Endodermal cell (in vitro differentiated cells): ENCODE measurements around the gene SIM1. TPM values are rescaled to one million over a fixed set of nuclear protein-coding genes. Genes with fewer than 3 reads are reported as not detected.

ENCODE experiments used
- DNase-seq: peaks from one replicate; pipeline ENCODE4 v3.0.0-alpha.2; 2017
- H3K27ac ChIP-seq: 2 replicates; pipeline ENCODE4 v1.5.1; 2013; ENCODE audit warnings: mild to moderate bottlenecking, low read depth, low read length, moderate library complexity
- H3K27me3 ChIP-seq: 2 replicates; pipeline ENCODE4 v1.6.1; 2013; ENCODE audit warnings: mild to moderate bottlenecking, low read length, moderate library complexity; ENCODE audit not compliant: insufficient read depth, control insufficient read depth, poor library complexity, severe bottlenecking
- H3K36me3 ChIP-seq: 2 replicates; pipeline ENCODE4 v1.7.0; 2013; ENCODE audit warnings: mild to moderate bottlenecking, low read length, moderate library complexity; ENCODE audit not compliant: control insufficient read depth, insufficient read depth
- H3K4me1 ChIP-seq: one replicate; pipeline ENCODE4 v1.7.0; 2013; ENCODE audit warnings: low read length; ENCODE audit not compliant: control insufficient read depth, insufficient read depth
- H3K4me3 ChIP-seq: 2 replicates; pipeline ENCODE4 v1.5.1; 2013; ENCODE audit warnings: mild to moderate bottlenecking, low read length, moderate library complexity
- H3K9ac ChIP-seq: 2 replicates; pipeline ENCODE4 v1.6.1; 2013; ENCODE audit warnings: mild to moderate bottlenecking, low read length, moderate library complexity; ENCODE audit not compliant: poor library complexity, severe bottlenecking; ENCODE audit errors: extremely low read depth
- H3K9me3 ChIP-seq: 2 replicates; pipeline ENCODE4 v1.6.1; 2013; ENCODE audit warnings: mild to moderate bottlenecking, low read length, moderate library complexity; ENCODE audit not compliant: control insufficient read depth
- H3K27ac Mint-ChIP-seq: 2 replicates; pipeline ENCODE4 v1.8.0; 2020; ENCODE audit warnings: mixed read lengths
- H3K27me3 Mint-ChIP-seq: 2 replicates; pipeline ENCODE4 v1.8.0; 2021; ENCODE audit warnings: mild to moderate bottlenecking, mixed read lengths; ENCODE audit not compliant: insufficient read depth
- H3K36me3 Mint-ChIP-seq: 2 replicates; pipeline ENCODE4 v1.8.0; 2020; ENCODE audit warnings: low read depth, mixed read lengths
- H3K4me1 Mint-ChIP-seq: 2 replicates; pipeline ENCODE4 v1.8.0; 2020; ENCODE audit warnings: mixed read lengths
- H3K4me3 Mint-ChIP-seq: 2 replicates; pipeline ENCODE4 v1.8.0; 2020; ENCODE audit warnings: mild to moderate bottlenecking, moderate library complexity, mixed read lengths
- H3K9me3 Mint-ChIP-seq: 2 replicates; pipeline ENCODE4 v1.8.0; 2020; ENCODE audit warnings: mild to moderate bottlenecking, mixed read lengths
- CTCF ChIP-seq: fragments of 200-600 bp; sonication (generic); conservative IDR thresholded peaks from 2 replicates; pipeline ENCODE4 v1.5.0; 2021; ENCODE audit warnings: antibody characterized with exemption, mild to moderate bottlenecking
- WGBS, 2 experiments: methylation state at CpG; one replicate each; pipeline versions ENCODE4 v1.1.5 to v1.1.7; 2013; ENCODE audit warnings: missing lambda C conversion rate in 2 of 2, mixed read lengths in 1 of 2; ENCODE audit not compliant: insufficient coverage in 1 of 2, insufficient read length in 1 of 2; 5-methylcytosine and 5-hydroxymethylcytosine counted together
- total RNA-seq, 2 donors: library from RNA; stranded (reverse); fragmentation: NEBNext Ultra II Directional in 1 of 2; extraction: Animal tissue kit (Norgen Biotek cat#: 25700) in 1 of 2; gene quantifications; 2 replicates in 1 of 2; 3 replicates in 1 of 2; pipeline ENCODE4 v1.2.1, GENCODE V29; 2021

Gene SIM1
- total RNA-seq, 2 donors from 2014 or later, result 0.07 to 0.31 TPM

GRCh38 chr6:100388868-100389519 is 75.7 kb downstream of the SIM1 start:
- no peaks in the 10 kb centered on the region for H3K4me1 Mint-ChIP-seq
- H3K27ac ChIP-seq, result no peak overlapping the region
- H3K27me3 ChIP-seq, result no peaks in the 10 kb centered on the region
- no peaks in the 10 kb centered on the region for H3K9me3 ChIP-seq
- no peaks in the 10 kb centered on the region for H3K9me3 Mint-ChIP-seq
- H3K4me3 ChIP-seq, result no peak overlapping the region
- H3K27me3 Mint-ChIP-seq, result no peaks in the 10 kb centered on the region
- no peak overlapping the region for H3K4me3 Mint-ChIP-seq
- H3K4me1 ChIP-seq, result no peaks in the 10 kb centered on the region
- WGBS, 2 experiments, result 74 to 78% methylated on average over 3 of the region's 3 CpGs
- no peak overlapping the region for H3K9ac ChIP-seq
- H3K36me3 ChIP-seq, result no peaks in the 10 kb centered on the region
- H3K36me3 Mint-ChIP-seq, result no peaks in the 10 kb centered on the region
- H3K27ac Mint-ChIP-seq, result no peak overlapping the region
- no peak for DNase-seq
- no peak for TF ChIP-seq CTCF

GRCh38 chr6:100382767-100383195 is 81.9 kb downstream of the SIM1 start:
- Histone ChIP-seq H3K4me3 (no peak overlapping the region), H3K4me1 (no peaks in the 10 kb centered on the region), H3K9me3 (no peaks in the 10 kb centered on the region), H3K9ac (no peak overlapping the region), H3K27me3 (no peaks in the 10 kb centered on the region), H3K27ac (no peak overlapping the region), H3K36me3 (no peaks in the 10 kb centered on the region)
- Mint-ChIP-seq H3K4me1 (no peaks in the 10 kb centered on the region), H3K9me3 (no peaks in the 10 kb centered on the region), H3K27me3 (no peaks in the 10 kb centered on the region), H3K27ac (no peak overlapping the region), H3K4me3 (no peak overlapping the region), H3K36me3 (no peaks in the 10 kb centered on the region)
- DNase-seq, result no peak
- TF ChIP-seq CTCF, result no peak
- 84 to 100% methylated on average over 1 to 5 of the region's 5 CpGs for WGBS, 2 experiments

- H3K9me3 ChIP-seq, result no peaks in the 10 kb centered on the region
- no peaks in the 10 kb centered on the region for H3K9me3 Mint-ChIP-seq
- TF ChIP-seq CTCF, result no peak
- H3K4me1 ChIP-seq, result no peaks in the 10 kb centered on the region
- H3K4me3 ChIP-seq, result no peak overlapping the region
- H3K4me1 Mint-ChIP-seq, result no peaks in the 10 kb centered on the region
- H3K36me3 ChIP-seq, result no peaks in the 10 kb centered on the region
- H3K4me3 Mint-ChIP-seq, result no peak overlapping the region
- DNase-seq, result no peak
- no peak overlapping the region for H3K27ac Mint-ChIP-seq
- 95% methylated on average over 3 of the region's 3 CpGs; no CpG with 5 or more reads in 1 of the 2 experiments for WGBS, 2 experiments
- H3K27me3 ChIP-seq, result no peaks in the 10 kb centered on the region
- no peak overlapping the region for H3K27ac ChIP-seq
- no peaks in the 10 kb centered on the region for H3K27me3 Mint-ChIP-seq
- no peak overlapping the region for H3K9ac ChIP-seq
- H3K36me3 Mint-ChIP-seq, result no peaks in the 10 kb centered on the region
Measured at GRCh38 chr6:100382031-100382430, 82.7 kb downstream of the SIM1 start.
